ENCODE results near the gene SMYD2. TPM values are rescaled to one million over a fixed set of nuclear protein-coding genes. Genes with fewer than 3 reads are reported as not detected.
A peak's percentile ranks its signal among the peaks of the same experiment; 100 is the strongest.

SMYD2 gene
- total and polyA plus RNA-seq, 2 donors from 2014 or later: 28.9 to 42.9 TPM

DNA sequence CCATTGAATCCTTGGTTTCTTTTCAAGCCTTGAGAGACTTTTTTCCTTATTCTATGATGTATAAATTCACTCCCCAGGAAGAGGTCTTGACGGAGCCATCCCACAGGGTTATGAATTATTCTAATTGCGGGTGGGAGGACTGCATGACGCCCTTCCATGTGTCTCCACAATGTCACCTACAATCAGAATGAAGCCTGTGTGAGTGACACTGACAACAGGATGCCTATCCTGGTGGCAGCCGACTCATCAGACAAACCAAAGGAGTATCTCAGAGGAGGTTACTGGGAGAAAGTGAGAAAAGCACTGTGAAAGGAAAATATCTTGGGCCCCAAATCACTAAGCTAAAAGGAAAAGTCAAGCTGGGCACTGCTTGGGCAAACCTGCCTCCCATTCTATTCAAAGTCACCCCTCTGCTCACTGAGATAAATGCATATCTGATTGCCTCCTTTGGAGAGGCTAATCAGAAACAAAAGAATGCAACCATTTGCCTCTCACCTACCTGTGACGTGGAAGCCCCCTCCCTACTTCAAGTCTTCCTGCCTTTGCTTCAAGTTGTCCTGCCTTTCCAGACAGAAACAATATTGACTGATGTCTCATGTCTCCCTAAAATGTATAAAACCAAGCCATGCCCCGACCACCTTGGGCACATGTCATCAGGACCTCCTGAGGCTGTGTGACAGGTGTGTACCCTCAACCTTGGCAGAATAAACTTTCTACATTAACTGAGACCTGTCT lies 98.4 kb downstream of the SMYD2 start:
- no peak for DNase-seq
- H3K27ac ChIP-seq (ENCODE audit: low read depth in 2 of 2, low read length in 2 of 2): no peak overlapping the region
- H3K9ac ChIP-seq (ENCODE audit: low read length in 3 of 3): no peak overlapping the region
- intact Hi-C loops (cut with DNase I): no loop called here
- no peak overlapping the region for H3K4me3 ChIP-seq (ENCODE audit: low read length in 3 of 3)
- peaks cover 0 to 32% (median 10%) of the 10 kb centered on the region in 3 donors for H3K36me3 ChIP-seq (ENCODE audit: control insufficient read depth in 2 of 3, insufficient read depth in 3 of 3, low read length in 3 of 3)
- no peaks in the 10 kb centered on the region for H3K27me3 ChIP-seq (ENCODE audit: control insufficient read depth, insufficient read depth, low read length)
- no peak for FAIRE-seq
- TF ChIP-seq, protein P1, sequence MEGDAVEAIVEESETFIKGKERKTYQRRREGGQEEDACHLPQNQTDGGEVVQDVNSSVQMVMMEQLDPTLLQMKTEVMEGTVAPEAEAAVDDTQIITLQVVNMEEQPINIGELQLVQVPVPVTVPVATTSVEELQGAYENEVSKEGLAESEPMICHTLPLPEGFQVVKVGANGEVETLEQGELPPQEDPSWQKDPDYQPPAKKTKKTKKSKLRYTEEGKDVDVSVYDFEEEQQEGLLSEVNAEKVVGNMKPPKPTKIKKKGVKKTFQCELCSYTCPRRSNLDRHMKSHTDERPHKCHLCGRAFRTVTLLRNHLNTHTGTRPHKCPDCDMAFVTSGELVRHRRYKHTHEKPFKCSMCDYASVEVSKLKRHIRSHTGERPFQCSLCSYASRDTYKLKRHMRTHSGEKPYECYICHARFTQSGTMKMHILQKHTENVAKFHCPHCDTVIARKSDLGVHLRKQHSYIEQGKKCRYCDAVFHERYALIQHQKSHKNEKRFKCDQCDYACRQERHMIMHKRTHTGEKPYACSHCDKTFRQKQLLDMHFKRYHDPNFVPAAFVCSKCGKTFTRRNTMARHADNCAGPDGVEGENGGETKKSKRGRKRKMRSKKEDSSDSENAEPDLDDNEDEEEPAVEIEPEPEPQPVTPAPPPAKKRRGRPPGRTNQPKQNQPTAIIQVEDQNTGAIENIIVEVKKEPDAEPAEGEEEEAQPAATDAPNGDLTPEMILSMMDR (IDR thresholded peaks at IDR 0.05; ENCODE audit: borderline replicate concordance, extremely low read depth, insufficient read depth): no peak
- no peaks in the 10 kb centered on the region for H3K9me3 ChIP-seq (ENCODE audit: control insufficient read depth in 2 of 3, insufficient read depth in 1 of 3, low read length in 3 of 3)
- peaks cover 0 to 4% (median 0%) of the 10 kb centered on the region in 3 donors for H3K4me1 ChIP-seq (ENCODE audit: control insufficient read depth in 2 of 3, insufficient read depth in 2 of 3, low read depth in 1 of 3, low read length in 3 of 3)

DNA sequence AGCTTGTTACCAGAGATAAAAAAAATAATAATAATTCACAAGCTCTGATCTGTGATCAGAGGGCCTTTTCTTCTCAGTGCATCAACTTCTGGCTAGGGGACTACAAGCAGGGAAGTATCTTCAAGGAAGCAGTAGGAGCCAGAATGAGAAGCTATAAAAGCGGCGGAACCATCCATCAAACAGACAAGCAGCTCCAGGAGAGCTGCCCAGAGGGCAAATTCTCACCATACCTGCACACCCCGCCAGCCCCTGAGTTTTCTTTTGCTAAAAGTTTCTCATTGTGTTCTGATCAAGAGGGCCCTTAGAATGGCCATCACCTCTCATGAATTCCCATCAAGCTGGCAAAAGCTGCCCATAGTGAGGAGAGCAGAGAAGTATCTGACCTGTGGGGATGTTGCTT lies 99.4 kb downstream of the SMYD2 start:
- FAIRE-seq: no peak
- H3K27me3 ChIP-seq (ENCODE audit: control insufficient read depth, insufficient read depth, low read length): no peaks in the 10 kb centered on the region
- intact Hi-C loops (cut with DNase I): no loop called here
- H3K36me3 ChIP-seq (ENCODE audit: control insufficient read depth in 2 of 3, insufficient read depth in 3 of 3, low read length in 3 of 3): peaks cover 0 to 36% (median 15%) of the 10 kb centered on the region in 3 donors
- H3K27ac ChIP-seq (ENCODE audit: low read depth in 2 of 2, low read length in 2 of 2): no peak overlapping the region
- H3K9ac ChIP-seq (ENCODE audit: low read length in 3 of 3): no peak overlapping the region
- H3K4me1 ChIP-seq (ENCODE audit: control insufficient read depth in 2 of 3, insufficient read depth in 2 of 3, low read depth in 1 of 3, low read length in 3 of 3): peaks cover 0 to 4% (median 0%) of the 10 kb centered on the region in 3 donors
- no peak overlapping the region for H3K4me3 ChIP-seq (ENCODE audit: low read length in 3 of 3)
- TF ChIP-seq, protein P1 (IDR thresholded peaks at IDR 0.05; ENCODE audit: borderline replicate concordance, extremely low read depth, insufficient read depth): no peak
- no peaks in the 10 kb centered on the region for H3K9me3 ChIP-seq (ENCODE audit: control insufficient read depth in 2 of 3, insufficient read depth in 1 of 3, low read length in 3 of 3)
- DNase-seq: peak in 4 of 5 donors; percentile 57 to 84 (median 70)

DNA sequence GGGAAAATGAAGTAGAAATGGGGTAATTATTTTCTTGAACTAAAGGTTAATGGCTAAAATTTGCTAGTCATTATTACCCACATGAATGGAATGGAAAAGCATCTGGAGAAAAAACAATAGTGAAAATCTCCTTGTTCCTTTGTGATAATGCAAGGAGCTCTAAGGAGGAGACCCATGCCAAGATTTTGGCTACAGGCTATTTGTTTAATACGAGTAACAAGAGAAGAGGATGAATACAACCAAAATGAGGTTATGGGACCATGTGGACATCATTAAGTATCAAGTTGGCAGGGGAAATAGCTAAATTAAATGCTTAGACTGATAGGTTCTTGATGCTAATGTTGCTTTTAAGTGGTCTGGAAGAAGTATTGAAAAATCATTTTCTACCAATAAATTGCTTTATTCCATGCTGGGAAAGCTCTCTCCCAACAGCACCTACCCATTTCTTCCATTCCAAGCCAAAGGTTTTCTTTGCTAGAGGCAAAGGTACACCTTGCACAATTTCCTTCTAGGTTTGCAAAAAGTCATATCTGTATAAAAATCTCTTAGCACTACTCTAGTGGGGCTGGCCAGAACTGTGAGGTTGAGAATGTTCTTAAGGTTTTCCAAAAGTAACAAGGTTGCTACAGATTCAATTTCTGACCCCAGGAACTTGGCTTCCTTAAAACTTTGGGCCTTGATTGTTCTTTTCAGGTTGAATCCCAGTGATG lies 100.2 kb downstream of the SMYD2 start:
- H3K9me3 ChIP-seq (ENCODE audit: control insufficient read depth in 2 of 3, insufficient read depth in 1 of 3, low read length in 3 of 3): no peaks in the 10 kb centered on the region
- H3K36me3 ChIP-seq (ENCODE audit: control insufficient read depth in 2 of 3, insufficient read depth in 3 of 3, low read length in 3 of 3): peaks cover 0 to 38% (median 15%) of the 10 kb centered on the region in 3 donors
- TF ChIP-seq, protein P1 (IDR thresholded peaks at IDR 0.05; ENCODE audit: borderline replicate concordance, extremely low read depth, insufficient read depth): no peak
- peaks cover 0 to 4% (median 0%) of the 10 kb centered on the region in 3 donors for H3K4me1 ChIP-seq (ENCODE audit: control insufficient read depth in 2 of 3, insufficient read depth in 2 of 3, low read depth in 1 of 3, low read length in 3 of 3)
- intact Hi-C loops (cut with DNase I): no loop called here
- H3K27ac ChIP-seq (ENCODE audit: low read depth in 2 of 2, low read length in 2 of 2): no peak overlapping the region
- no peak overlapping the region for H3K4me3 ChIP-seq (ENCODE audit: low read length in 3 of 3)
- H3K9ac ChIP-seq (ENCODE audit: low read length in 3 of 3): no peak overlapping the region
- DNase-seq (no peak), FAIRE-seq (no peak)
- no peaks in the 10 kb centered on the region for H3K27me3 ChIP-seq (ENCODE audit: control insufficient read depth, insufficient read depth, low read length)

Data from kidney (tissue), 14 donors.